GM12878 (cell line): ENCODE data around the gene C16orf92. TPM values are rescaled to one million over a fixed set of nuclear protein-coding genes. Genes with fewer than 3 reads are reported as not detected.

Source experiments
- CREM ChIP-seq: IDR thresholded peaks from 2 replicates; pipeline ENCODE4 v1.6.1; 2014; ENCODE audit warnings: antibody characterized with exemption, low read depth
- CUX1 ChIP-seq: IDR thresholded peaks from 2 replicates; pipeline ENCODE4 v1.6.1; 2012; ENCODE audit warnings: improper control_type of control experiment, low read depth, low read length; ENCODE audit not compliant: insufficient replicate concordance
- GABPA ChIP-seq: IDR thresholded peaks from 2 replicates; pipeline ENCODE4 v1.6.1; 2014; ENCODE audit warnings: antibody characterized with exemption, low read depth, mild to moderate bottlenecking, inconsistent platforms
- POU2F2 ChIP-seq: IDR thresholded peaks from 3 replicates; pipeline ENCODE4 v1.6.1; 2011; ENCODE audit warnings: low read depth, mild to moderate bottlenecking, low read length, borderline replicate concordance
- RELA ChIP-seq: fragments of 450-650 bp; IDR thresholded peaks from 2 replicates; pipeline ENCODE4 v1.8.0; 2014; ENCODE audit warnings: borderline replicate concordance; ENCODE audit not compliant: partially characterized antibody
- RELB ChIP-seq: fragments of 450-650 bp; IDR thresholded peaks from 2 replicates; pipeline ENCODE4 v1.6.1; 2017; ENCODE audit warnings: low read depth, mild to moderate bottlenecking, moderate library complexity
- SRF ChIP-seq, 2 experiments: IDR thresholded peaks; 2 replicates each; pipeline ENCODE4 v1.6.1; 2011; ENCODE audit warnings: low read depth in 2 of 2, low read length in 2 of 2, mild to moderate bottlenecking in 1 of 2, moderate library complexity in 1 of 2
- TCF7 ChIP-seq: IDR thresholded peaks from 2 replicates; pipeline ENCODE4 v1.6.1; 2014; ENCODE audit warnings: antibody characterized with exemption, borderline replicate concordance
- YBX1 ChIP-seq: fragments of 450-650 bp; IDR thresholded peaks from 2 replicates; pipeline ENCODE4 v1.6.1; 2016; ENCODE audit warnings: antibody characterized with exemption
- ZBTB4 ChIP-seq: fragments of 450-650 bp; formaldehyde crosslinking; IDR thresholded peaks from 2 replicates; pipeline ENCODE4 v1.4.0; 2022; ENCODE audit warnings: mild to moderate bottlenecking, moderate library complexity
- polyA plus RNA-seq, 11 experiments: library from polyadenylated mRNA; depleted of rRNA in 4 of 11; unstranded in 6 of 11; stranded (reverse) in 5 of 11; fragments of >200 nt; fragmentation: Nextera tagmentation in 4 of 11; fragmentation: Illumina TruSeq in 1 of 11; extraction: Ambion mirVana in 4 of 11; extraction: Trizol in 1 of 11; gene quantifications; 1 replicate in 1 of 11; 2 replicates in 10 of 11; pipeline versions ENCODE4 v1.2.1 to v1.2.3, GENCODE V29; 2011 to 2016; ENCODE audit warnings: inconsistent platforms in 2 of 11, missing spikeins in 2 of 11, low read depth in 1 of 11
- total RNA-seq, 4 experiments: library from RNA; depleted of rRNA in 3 of 4; stranded (reverse); fragments of >200 nt in 3 of 4; fragmentation: Illumina TruSeq in 1 of 4; extraction: Trizol in 1 of 4; gene quantifications; 2 replicates each; pipeline versions ENCODE4 v1.2.1 to v1.2.3, GENCODE V29; 2013 to 2021

The C16orf92 gene
- total and polyA plus RNA-seq, 10 of the 15 experiments (the other 5 are each of a cell fraction or from before 2014, with no cell fraction given) = not detected

GRCh38 chr16:30018731-30019158, 4.3 kb upstream of the C16orf92 start (continued):
- no peak for TF ChIP-seq TCF7
- no peak for TF ChIP-seq RELB
- no peak for TF ChIP-seq ZBTB4 (CRISPR knock-in tag)
- no peak for TF ChIP-seq YBX1
- TF ChIP-seq CREM = no peak
- no peak for TF ChIP-seq GABPA
- TF ChIP-seq SRF (IDR thresholded peaks at IDR 0.05; ENCODE audit: low read depth in 2 of 2, low read length in 2 of 2) = no peak
- no peak for TF ChIP-seq CUX1
- no peak for TF ChIP-seq RELA
- TF ChIP-seq POU2F2 = no peak
